GM19240 (cell line): ENCODE results near the gene STRADA.
A peak's percentile ranks its signal among the peaks of the same experiment; 100 is the strongest.

Source experiments
- DNase-seq: peaks from one replicate; pipeline ENCODE4 v3.0.0; 2011; ENCODE audit warnings: low spot score; ENCODE audit not compliant: insufficient read length

Gene STRADA

GRCh38 chr17:63701868-63702720 lies 39.5 kb downstream of the STRADA start:
- peak; percentile 48 for DNase-seq

- DNase-seq: no peak
Observed at GRCh38 chr17:63701456-63701820, 40.2 kb downstream of the STRADA start.

GRCh38 chr17:63700528-63701455 lies 40.8 kb downstream of the STRADA start:
- DNase-seq: no peak

GRCh38 chr17:63699638-63700527 lies 41.7 kb downstream of the STRADA start, which contains the start of gene LIMD2:
Gene LIMD2, minus strand, starts transcription at chr17:63700125. Its CDS starts 827 bp downstream, at chr17:63699298.
- no peak for DNase-seq

GRCh38 chr17:63698886-63699637 lies 42.5 kb downstream of the STRADA start:
- no peak for DNase-seq

GRCh38 chr17:63698381-63698885 lies 43.2 kb downstream of the STRADA start:
- no peak for DNase-seq

GRCh38 chr17:63697341-63698286 lies 44.0 kb downstream of the STRADA start:
- peak; percentile 57 for DNase-seq

GRCh38 chr17:63696381-63696961 lies 45.1 kb downstream of the STRADA start:
- DNase-seq: peak; percentile 30

- no peak for DNase-seq
Observed at GRCh38 chr17:63695889-63696288, 45.7 kb downstream of the STRADA start.

GRCh38 chr17:63694950-63695773 lies 46.4 kb downstream of the STRADA start:
- no peak for DNase-seq

GRCh38 chr17:63694229-63694949 lies 47.2 kb downstream of the STRADA start:
- DNase-seq: no peak

- no peak for DNase-seq
Observed at GRCh38 chr17:63693411-63694113, 48.0 kb downstream of the STRADA start.

- DNase-seq: no peak
Observed at GRCh38 chr17:63692195-63692816, 49.3 kb downstream of the STRADA start.

- no peak for DNase-seq
Observed at GRCh38 chr17:63689479-63689878, 52.1 kb downstream of the STRADA start.

GRCh38 chr17:63688396-63689020 lies 53.1 kb downstream of the STRADA start:
- DNase-seq: no peak
